Measurements from ENCODE around the gene ARVCF. TPM values are rescaled to one million over a fixed set of nuclear protein-coding genes. Genes with fewer than 3 reads are reported as not detected.

The ARVCF gene
- total and polyA plus RNA-seq, 9 of the 15 experiments (the other 6 are each of a cell fraction or from before 2014, with no cell fraction given) = 0.03 to 97.4 (median 15.6) TPM

DNA sequence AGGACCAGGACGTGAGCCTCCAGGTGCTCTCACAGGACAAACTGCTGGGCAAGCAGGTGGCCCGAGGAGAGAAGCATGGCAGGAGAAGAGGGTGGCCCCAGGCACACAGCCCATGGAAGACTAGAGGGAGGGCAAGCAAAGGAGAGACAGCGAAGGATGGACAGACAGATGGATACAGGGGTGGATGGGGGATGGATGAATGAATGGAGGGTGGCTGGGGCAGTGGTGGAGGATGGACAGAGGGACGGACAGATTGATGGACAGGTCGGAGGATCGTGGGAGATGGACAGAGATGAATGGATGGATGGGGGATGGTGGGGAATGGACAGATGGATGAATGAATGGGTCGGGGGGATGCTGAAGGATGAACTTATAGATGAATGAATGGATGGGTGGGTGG lies 22.7 kb downstream of the ARVCF start (continued):
- TF ChIP-seq NR4A1 (CRISPR knock-in tag; IDR thresholded peaks at IDR 0.05) (0 out of 2 replicates have a peak, but pooled peaks have one; percentile 48), NR4A1 (tag; IDR thresholded peaks at IDR 0.05) (no peak), CHCHD3 (CRISPR knock-in tag; IDR thresholded peaks at IDR 0.05) (no peak), ZNF79 (CRISPR knock-in tag; IDR thresholded peaks at IDR 0.05; ENCODE audit: low read depth) (no peak), HNRNPUL1 (IDR thresholded peaks at IDR 0.05; ENCODE audit: low read length) (no peak), PTTG1 (tag; IDR thresholded peaks at IDR 0.05; ENCODE audit: low read depth) (no peak), HBP1 (CRISPR knock-in tag; IDR thresholded peaks at IDR 0.05) (no peak), ZNF143 (CRISPR knock-in tag; IDR thresholded peaks at IDR 0.05) (no peak), KDM1A (IDR thresholded peaks at IDR 0.05) (no peak), ATF7 (IDR thresholded peaks at IDR 0.05) (no peak), EZH2 (IDR thresholded peaks at IDR 0.05; ENCODE audit: borderline replicate concordance, low read depth, low read length) (no peak), HDAC2 (IDR thresholded peaks at IDR 0.05) (no peak), GABPB2 (CRISPR knock-in tag; conservative IDR thresholded peaks at IDR 0.05) (no peak), MTA2 (IDR thresholded peaks at IDR 0.05; ENCODE audit: low read depth) (no peak), ZNF24 (IDR thresholded peaks at IDR 0.05) (no peak), KAT8 (IDR thresholded peaks at IDR 0.05; ENCODE audit: low read depth) (no peak), ZNF586 (CRISPR knock-in tag; conservative IDR thresholded peaks at IDR 0.05) (no peak)
- TF ChIP-seq, protein P1, sequence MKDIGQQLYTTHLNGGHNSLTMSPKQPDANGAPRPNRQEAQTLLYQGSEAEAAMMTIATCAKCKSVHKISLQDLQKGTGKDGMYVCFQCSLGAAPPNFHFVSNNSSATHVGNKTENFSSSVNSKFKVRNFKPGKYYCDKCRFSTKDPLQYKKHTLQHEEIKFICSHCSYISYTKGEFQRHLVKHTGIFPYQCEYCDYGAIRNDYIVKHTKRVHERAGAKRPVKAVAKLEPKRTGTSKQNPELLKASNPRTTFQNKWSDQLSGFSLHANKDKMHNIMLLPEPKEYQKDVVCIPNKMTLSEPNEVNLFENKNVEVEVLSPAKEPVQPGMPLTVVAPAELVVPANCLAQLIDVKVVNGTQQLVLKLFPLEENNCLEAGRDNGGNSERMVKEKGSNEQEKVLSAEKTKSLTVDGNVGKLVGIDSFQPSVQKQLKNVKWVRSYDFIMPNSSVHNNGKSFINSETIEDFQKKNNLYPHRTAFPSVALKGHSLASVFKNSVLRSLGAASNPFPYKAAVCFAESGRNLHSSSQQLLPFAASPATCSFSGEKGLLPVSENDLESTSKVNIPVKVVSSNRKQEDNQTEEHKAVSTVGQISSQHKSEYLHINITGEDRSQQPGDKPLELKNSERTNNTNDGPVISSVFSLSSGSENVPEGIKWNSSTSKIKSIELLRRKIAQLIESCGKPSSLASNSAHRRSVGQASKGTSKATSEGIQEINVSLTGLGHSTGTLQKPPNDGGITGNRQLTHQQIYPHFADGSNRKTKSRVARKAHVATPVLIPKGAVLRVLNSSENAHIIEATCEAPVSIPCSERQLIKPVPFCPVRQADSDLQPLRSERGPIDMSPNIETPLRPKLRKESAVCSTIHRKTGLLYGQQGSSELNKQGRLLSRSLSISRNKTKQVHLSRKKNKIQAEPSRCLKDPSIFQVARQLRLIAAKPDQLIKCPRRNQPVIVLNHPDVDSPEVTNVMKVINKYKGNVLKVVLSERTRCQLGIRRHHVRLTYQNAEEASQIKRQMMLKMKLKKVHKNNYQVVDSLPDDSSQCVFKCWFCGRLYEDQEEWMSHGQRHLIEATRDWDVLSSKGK (CRISPR knock-in tag; IDR thresholded peaks at IDR 0.05) = no peak
- TF ChIP-seq, protein P2, sequence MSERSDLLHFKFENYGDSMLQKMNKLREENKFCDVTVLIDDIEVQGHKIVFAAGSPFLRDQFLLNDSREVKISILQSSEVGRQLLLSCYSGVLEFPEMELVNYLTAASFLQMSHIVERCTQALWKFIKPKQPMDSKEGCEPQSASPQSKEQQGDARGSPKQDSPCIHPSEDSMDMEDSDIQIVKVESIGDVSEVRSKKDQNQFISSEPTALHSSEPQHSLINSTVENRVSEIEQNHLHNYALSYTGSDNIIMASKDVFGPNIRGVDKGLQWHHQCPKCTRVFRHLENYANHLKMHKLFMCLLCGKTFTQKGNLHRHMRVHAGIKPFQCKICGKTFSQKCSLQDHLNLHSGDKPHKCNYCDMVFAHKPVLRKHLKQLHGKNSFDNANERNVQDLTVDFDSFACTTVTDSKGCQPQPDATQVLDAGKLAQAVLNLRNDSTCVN (CRISPR knock-in tag; IDR thresholded peaks at IDR 0.05) = 0 out of 2 replicates have a peak, but pooled peaks have one; percentile 26
- TF ChIP-seq, protein P3, sequence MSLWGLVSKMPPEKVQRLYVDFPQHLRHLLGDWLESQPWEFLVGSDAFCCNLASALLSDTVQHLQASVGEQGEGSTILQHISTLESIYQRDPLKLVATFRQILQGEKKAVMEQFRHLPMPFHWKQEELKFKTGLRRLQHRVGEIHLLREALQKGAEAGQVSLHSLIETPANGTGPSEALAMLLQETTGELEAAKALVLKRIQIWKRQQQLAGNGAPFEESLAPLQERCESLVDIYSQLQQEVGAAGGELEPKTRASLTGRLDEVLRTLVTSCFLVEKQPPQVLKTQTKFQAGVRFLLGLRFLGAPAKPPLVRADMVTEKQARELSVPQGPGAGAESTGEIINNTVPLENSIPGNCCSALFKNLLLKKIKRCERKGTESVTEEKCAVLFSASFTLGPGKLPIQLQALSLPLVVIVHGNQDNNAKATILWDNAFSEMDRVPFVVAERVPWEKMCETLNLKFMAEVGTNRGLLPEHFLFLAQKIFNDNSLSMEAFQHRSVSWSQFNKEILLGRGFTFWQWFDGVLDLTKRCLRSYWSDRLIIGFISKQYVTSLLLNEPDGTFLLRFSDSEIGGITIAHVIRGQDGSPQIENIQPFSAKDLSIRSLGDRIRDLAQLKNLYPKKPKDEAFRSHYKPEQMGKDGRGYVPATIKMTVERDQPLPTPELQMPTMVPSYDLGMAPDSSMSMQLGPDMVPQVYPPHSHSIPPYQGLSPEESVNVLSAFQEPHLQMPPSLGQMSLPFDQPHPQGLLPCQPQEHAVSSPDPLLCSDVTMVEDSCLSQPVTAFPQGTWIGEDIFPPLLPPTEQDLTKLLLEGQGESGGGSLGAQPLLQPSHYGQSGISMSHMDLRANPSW (CRISPR knock-in tag; IDR thresholded peaks at IDR 0.05) = no peak

Measured in K562 (cell line).